Lower lobe of right lung (tissue), 2 donors: ENCODE results near the gene TAS2R19. TPM values are rescaled to one million over a fixed set of nuclear protein-coding genes. Genes with fewer than 3 reads are reported as not detected.
"Not testable (repeated sequence)": the region's sequence is repeated elsewhere in the genome, so short reads cannot be mapped to it uniquely, and the experiment has no call there.

Experiments
- ATAC-seq, 2 donors: fragments of 200-7000 bp; cut with Tn5 transposase; one replicate each; pipeline ENCODE4 v1.9.1; 2020 to 2022; ENCODE audit warnings: mild to moderate bottlenecking in 2 of 2, moderate library complexity in 2 of 2
- DNase-seq: peaks from one replicate; pipeline ENCODE4 v3.0.0-alpha.2; 2020
- H3K27ac ChIP-seq: fragments of 200-600 bp; one replicate; pipeline ENCODE4 v1.8.0; 2022
- H3K27me3 ChIP-seq: fragments of 200-600 bp; one replicate; pipeline ENCODE4 v1.8.0; 2022; ENCODE audit warnings: low read depth
- H3K36me3 ChIP-seq: fragments of 200-600 bp; one replicate; pipeline ENCODE4 v1.8.0; 2022; ENCODE audit warnings: mild to moderate bottlenecking
- H3K4me1 ChIP-seq: fragments of 200-600 bp; one replicate; pipeline ENCODE4 v1.8.0; 2022
- H3K4me3 ChIP-seq: fragments of 200-600 bp; one replicate; pipeline ENCODE4 v1.8.0; 2022; ENCODE audit warnings: mild to moderate bottlenecking
- H3K9me3 ChIP-seq: fragments of 200-600 bp; one replicate; pipeline ENCODE4 v1.8.0; 2022
- intact Hi-C: fragments of 100-400 bp; cut with DNase I; formaldehyde crosslinking; loops from one replicate; pipeline ENCODE4 v1.11.0; 2022
- long read RNA-seq: library from polyadenylated mRNA; unstranded; transcript quantifications from one replicate; pipeline ENCODE4 v2.0.0, GENCODE V29; 2021
- total RNA-seq: library from RNA; stranded (reverse); fragmentation: NEBNext Ultra II Directional; extraction: Animal tissue kit (Norgen Biotek cat#: 25700); gene quantifications from one replicate; pipeline ENCODE4 v1.2.1, GENCODE V29; 2021
- TF ChIP-seq, protein P1 (sequence below): fragments of 200-600 bp; IDR thresholded peaks from one replicate; pipeline ENCODE4 v1.8.0; 2022; ENCODE audit warnings: antibody characterized with exemption, mild to moderate bottlenecking
- donor health status: DM: no; HTN: yes; CAD: no; lungs with severe emphysema.

Gene TAS2R19
- 2.8 TPM for total RNA-seq
- long read RNA-seq = 0 reads

- Histone ChIP-seq H3K4me1 (no peaks in the 10 kb centered on the region), H3K4me3 (no peak within 1 kb of the TSS), H3K9me3 (no peaks in the 10 kb centered on the region), H3K27ac (no peak within 1 kb of the TSS), H3K27me3 (no peaks in the 10 kb centered on the region), H3K36me3 (no peaks in the 10 kb centered on the region)
- intact Hi-C loops = no loop called here
- TF ChIP-seq, protein P1, sequence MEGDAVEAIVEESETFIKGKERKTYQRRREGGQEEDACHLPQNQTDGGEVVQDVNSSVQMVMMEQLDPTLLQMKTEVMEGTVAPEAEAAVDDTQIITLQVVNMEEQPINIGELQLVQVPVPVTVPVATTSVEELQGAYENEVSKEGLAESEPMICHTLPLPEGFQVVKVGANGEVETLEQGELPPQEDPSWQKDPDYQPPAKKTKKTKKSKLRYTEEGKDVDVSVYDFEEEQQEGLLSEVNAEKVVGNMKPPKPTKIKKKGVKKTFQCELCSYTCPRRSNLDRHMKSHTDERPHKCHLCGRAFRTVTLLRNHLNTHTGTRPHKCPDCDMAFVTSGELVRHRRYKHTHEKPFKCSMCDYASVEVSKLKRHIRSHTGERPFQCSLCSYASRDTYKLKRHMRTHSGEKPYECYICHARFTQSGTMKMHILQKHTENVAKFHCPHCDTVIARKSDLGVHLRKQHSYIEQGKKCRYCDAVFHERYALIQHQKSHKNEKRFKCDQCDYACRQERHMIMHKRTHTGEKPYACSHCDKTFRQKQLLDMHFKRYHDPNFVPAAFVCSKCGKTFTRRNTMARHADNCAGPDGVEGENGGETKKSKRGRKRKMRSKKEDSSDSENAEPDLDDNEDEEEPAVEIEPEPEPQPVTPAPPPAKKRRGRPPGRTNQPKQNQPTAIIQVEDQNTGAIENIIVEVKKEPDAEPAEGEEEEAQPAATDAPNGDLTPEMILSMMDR = no peak
- DNase-seq (no peak), ATAC-seq (no peak)
Observed at GRCh38 chr12:11022520-11022919, at the start of gene TAS2R19. Gene TAS2R19 (minus strand): TSS chr12:11022620. CDS start chr12:11022571, 49 bp downstream.

DNA sequence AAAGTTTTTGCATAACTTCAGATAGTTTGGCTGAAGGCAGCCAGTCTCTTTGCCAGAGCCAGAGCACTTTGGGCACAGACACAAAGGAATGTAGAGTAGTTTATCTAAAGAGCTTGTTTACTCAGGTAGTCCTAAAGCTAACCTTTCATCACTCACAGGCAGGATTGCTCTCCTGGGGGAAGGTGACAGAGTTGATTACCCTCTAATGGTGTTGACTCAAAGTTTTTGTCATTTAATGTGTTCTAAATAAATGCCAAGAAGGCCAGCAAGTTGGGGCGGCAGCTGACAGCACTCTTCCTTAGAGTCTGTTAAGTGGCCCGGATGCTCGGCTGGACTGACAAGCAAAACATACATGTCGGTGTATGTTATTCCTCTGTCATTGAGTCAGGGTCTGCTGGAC is 49.0 kb upstream of the TAS2R19 start:
- H3K4me3 ChIP-seq = no peak overlapping the region
- H3K27me3 ChIP-seq = no peaks in the 10 kb centered on the region
- intact Hi-C loops = no loop called here
- DNase-seq = no peak
- H3K27ac ChIP-seq = no peak overlapping the region
- no peak for ATAC-seq
- H3K4me1 ChIP-seq = no peaks in the 10 kb centered on the region
- TF ChIP-seq, protein P1 = no peak
- H3K36me3 ChIP-seq = no peaks in the 10 kb centered on the region
- H3K9me3 ChIP-seq = no peaks in the 10 kb centered on the region

- H3K36me3 ChIP-seq = no peaks in the 10 kb centered on the region
- intact Hi-C loops = no loop called here
- TF ChIP-seq, protein P1 = no peak
- ATAC-seq (no peak), DNase-seq (no peak)
- no peak overlapping the region for H3K27ac ChIP-seq
- no peaks in the 10 kb centered on the region for H3K9me3 ChIP-seq
- no peaks in the 10 kb centered on the region for H3K27me3 ChIP-seq
- no peak overlapping the region for H3K4me3 ChIP-seq
- no peaks in the 10 kb centered on the region for H3K4me1 ChIP-seq
Observed at GRCh38 chr12:11070999-11071398, 48.6 kb upstream of the TAS2R19 start.

- TF ChIP-seq, protein P1 = no peak
- DNase-seq (no peak), ATAC-seq (no peak)
- Histone ChIP-seq H3K4me3 (no peak overlapping the region), H3K27me3 (no peaks in the 10 kb centered on the region), H3K9me3 (no peaks in the 10 kb centered on the region), H3K36me3 (no peaks in the 10 kb centered on the region), H3K27ac (no peak overlapping the region), H3K4me1 (no peaks in the 10 kb centered on the region)
- intact Hi-C loops = no loop called here
Observed at GRCh38 chr12:11069854-11070365, 47.5 kb upstream of the TAS2R19 start.

DNA sequence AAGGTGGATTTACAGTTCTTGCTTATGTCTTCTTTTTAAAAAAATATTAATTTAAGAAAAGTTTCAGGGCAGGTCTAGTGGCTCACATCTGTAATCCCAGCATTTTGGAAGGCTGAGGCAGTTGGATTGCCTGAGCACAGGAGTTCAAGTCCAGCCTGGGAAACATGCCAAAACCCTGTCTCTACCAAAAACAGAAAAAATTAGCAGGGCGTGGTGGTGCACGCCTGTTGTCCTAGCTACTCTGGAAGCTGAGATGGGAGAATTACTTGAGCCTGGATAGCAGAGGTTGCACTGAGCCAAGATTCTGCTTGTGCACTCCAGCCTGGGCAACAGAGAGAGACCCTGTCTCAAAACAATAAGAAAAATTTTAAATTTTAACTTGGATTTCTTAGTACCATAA is 45.1 kb upstream of the TAS2R19 start:
- no peaks in the 10 kb centered on the region for H3K36me3 ChIP-seq
- no peak overlapping the region for H3K27ac ChIP-seq
- no peak for DNase-seq
- H3K27me3 ChIP-seq = no peaks in the 10 kb centered on the region
- TF ChIP-seq, protein P1 = no peak
- H3K9me3 ChIP-seq = no peaks in the 10 kb centered on the region
- H3K4me3 ChIP-seq = no peak overlapping the region
- no peak for ATAC-seq
- H3K4me1 ChIP-seq = no peaks in the 10 kb centered on the region
- intact Hi-C loops = no loop called here

- intact Hi-C loops, H3K9me3 ChIP-seq, H3K36me3 ChIP-seq, H3K27ac ChIP-seq, DNase-seq, H3K4me1 ChIP-seq, H3K4me3 ChIP-seq, ATAC-seq, H3K27me3 ChIP-seq: not testable (repeated sequence)
Observed at GRCh38 chr12:11062194-11062593, 39.8 kb upstream of the TAS2R19 start, which contains the start of gene TAS2R46. Gene TAS2R46 (minus strand): TSS chr12:11062294. CDS start chr12:11062294, 0 bp downstream.
